Activated CD4-positive, alpha-beta T cell treated with anti-CD3 and anti-CD28 coated beads, Interleukin-2, amount 10 ng/mL, durations not matched to agents 24 days and 14 days (primary cell): ENCODE data around the gene MSTO1. TPM values are rescaled to one million over a fixed set of nuclear protein-coding genes. Genes with fewer than 3 reads are reported as not detected.
"Not testable (repeated sequence)": the region's sequence is repeated elsewhere in the genome, so short reads cannot be mapped to it uniquely, and the experiment has no call there.

Experiments used
- DNase-seq: peaks from one replicate; pipeline ENCODE4 v3.0.0; 2022
- H3K27ac Mint-ChIP-seq: one replicate; pipeline ENCODE4 v1.8.0; 2022; ENCODE audit warnings: mild to moderate bottlenecking, mixed read lengths
- H3K27me3 Mint-ChIP-seq: one replicate; pipeline ENCODE4 v1.8.0; 2022; ENCODE audit warnings: mixed read lengths
- H3K36me3 Mint-ChIP-seq: one replicate; pipeline ENCODE4 v1.8.0; 2022; ENCODE audit warnings: low read depth, mild to moderate bottlenecking, mixed read lengths
- H3K4me1 Mint-ChIP-seq: one replicate; pipeline ENCODE4 v1.8.0; 2021; ENCODE audit warnings: mixed read lengths
- H3K4me3 Mint-ChIP-seq: one replicate; pipeline ENCODE4 v1.8.0; 2022; ENCODE audit warnings: mild to moderate bottlenecking, moderate library complexity, mixed read lengths
- H3K9me3 Mint-ChIP-seq: one replicate; pipeline ENCODE4 v1.8.0; 2021; ENCODE audit warnings: mixed read lengths
- intact Hi-C: fragments of 100-400 bp; cut with micrococcal nuclease; formaldehyde crosslinking; loops from one replicate; pipeline ENCODE4 v1.15.1; 2023
- total RNA-seq: library from RNA; stranded (reverse); gene quantifications from 2 replicates; pipeline ENCODE4 v1.2.3, GENCODE V29; 2022

The MSTO1 gene
- total RNA-seq, 1 donor from 2014 or later = 104 TPM

GRCh38 chr1:155595877-155596474 lies 14.0 kb upstream of the MSTO1 start:
- not testable (repeated sequence) for H3K9me3 Mint-ChIP-seq, H3K27ac Mint-ChIP-seq, H3K36me3 Mint-ChIP-seq, DNase-seq, H3K27me3 Mint-ChIP-seq, H3K4me3 Mint-ChIP-seq
- intact Hi-C loops = loop anchor here (10.0 kb wide), 2 partner anchors 271 to 321 kb away; partner anchors contain the start of genes CLK2, HCN3 and RUSC1
- peaks cover 11% of the 10 kb centered on the region for H3K4me1 Mint-ChIP-seq

- H3K27me3 Mint-ChIP-seq = no peaks in the 10 kb centered on the region
- H3K4me3 Mint-ChIP-seq = no peak overlapping the region
These were observed 13.2 kb upstream of the MSTO1 start for GRCh38 chr1:155596864-155597263.

GRCh38 chr1:155598842-155599331 lies 11.1 kb upstream of the MSTO1 start:
- peak overlapping the region; percentile 76 for H3K27ac Mint-ChIP-seq
- peak overlapping the region; percentile 71 for H3K4me3 Mint-ChIP-seq
- no peaks in the 10 kb centered on the region for H3K9me3 Mint-ChIP-seq
- peaks cover 11% of the 10 kb centered on the region for H3K4me1 Mint-ChIP-seq
- H3K36me3 Mint-ChIP-seq = no peaks in the 10 kb centered on the region
- peak; percentile 67 for DNase-seq
- intact Hi-C loops = loop anchor here (10.0 kb wide), 2 partner anchors 274 to 324 kb away; partner anchors contain the start of genes CLK2, HCN3 and RUSC1
- no peaks in the 10 kb centered on the region for H3K27me3 Mint-ChIP-seq

More at GRCh38 chr1:155596864-155597263, 13.2 kb upstream of the MSTO1 start:
- Mint-ChIP-seq H3K36me3 (no peaks in the 10 kb centered on the region), H3K9me3 (no peaks in the 10 kb centered on the region), H3K4me1 (peaks cover 11% of the 10 kb centered on the region), H3K27ac (no peak overlapping the region)
- intact Hi-C loops = loop anchor here (10.0 kb wide), 2 partner anchors 272 to 322 kb away; partner anchors contain the start of genes CLK2, HCN3 and RUSC1
- no peak for DNase-seq

GRCh38 chr1:155599828-155600572 lies 10.0 kb upstream of the MSTO1 start:
- peaks cover 11% of the 10 kb centered on the region for H3K4me1 Mint-ChIP-seq
- H3K9me3 Mint-ChIP-seq, H3K4me3 Mint-ChIP-seq, H3K27ac Mint-ChIP-seq, H3K27me3 Mint-ChIP-seq, DNase-seq, H3K36me3 Mint-ChIP-seq: not testable (repeated sequence)
- intact Hi-C loops = loop anchor here (10.0 kb wide), 2 partner anchors 275 to 325 kb away; partner anchors contain the start of genes CLK2, HCN3 and RUSC1

- Mint-ChIP-seq H3K27me3 (peaks cover 4% of the 10 kb centered on the region), H3K27ac (no peak overlapping the region), H3K4me1 (peaks cover 3% of the 10 kb centered on the region), H3K36me3 (peaks cover 7% of the 10 kb centered on the region), H3K9me3 (no peaks in the 10 kb centered on the region), H3K4me3 (no peak overlapping the region)
- intact Hi-C loops = no loop called here
- DNase-seq = peak; percentile 63
These were observed 2.3 kb upstream of the MSTO1 start for GRCh38 chr1:155607708-155608107.

- Mint-ChIP-seq H3K27ac (no peak overlapping the region), H3K27me3 (peaks cover 4% of the 10 kb centered on the region), H3K36me3 (peaks cover 13% of the 10 kb centered on the region), H3K4me3 (no peak overlapping the region), H3K9me3 (no peaks in the 10 kb centered on the region), H3K4me1 (peaks cover 3% of the 10 kb centered on the region)
- intact Hi-C loops = no loop called here
- DNase-seq = no peak
These were observed 1.2 kb upstream of the MSTO1 start for GRCh38 chr1:155608888-155609225.

GRCh38 chr1:155610257-155610647 lies 234 bp downstream of the MSTO1 start:
- H3K4me1 Mint-ChIP-seq, H3K9me3 Mint-ChIP-seq, H3K27me3 Mint-ChIP-seq, H3K27ac Mint-ChIP-seq, DNase-seq: not testable (repeated sequence)
- Mint-ChIP-seq H3K36me3 (peaks cover 18% of the 10 kb centered on the region), H3K4me3 (peak overlapping the region; percentile 97)
- intact Hi-C loops = loop anchor here (1.0 kb wide), 1 partner anchor 286 kb away; no protein-coding TSS in a partner anchor

- H3K4me3 Mint-ChIP-seq, DNase-seq, H3K4me1 Mint-ChIP-seq, H3K27ac Mint-ChIP-seq, intact Hi-C loops, H3K27me3 Mint-ChIP-seq, H3K9me3 Mint-ChIP-seq: not testable (repeated sequence)
- H3K36me3 Mint-ChIP-seq = peaks cover 20% of the 10 kb centered on the region
These were observed 3.2 kb downstream of the MSTO1 start for GRCh38 chr1:155613226-155613625.

- no peaks in the 10 kb centered on the region for H3K9me3 Mint-ChIP-seq
- no peak overlapping the region for H3K27ac Mint-ChIP-seq
- peaks cover 1% of the 10 kb centered on the region for H3K36me3 Mint-ChIP-seq
- H3K4me1 Mint-ChIP-seq = peaks cover 3% of the 10 kb centered on the region
- H3K4me3 Mint-ChIP-seq = no peak overlapping the region
- DNase-seq = no peak
- H3K27me3 Mint-ChIP-seq = no peaks in the 10 kb centered on the region
- intact Hi-C loops = no loop called here
These were observed 12.2 kb downstream of the MSTO1 start for GRCh38 chr1:155622191-155622590.

- Mint-ChIP-seq H3K4me3 (no peak overlapping the region), H3K36me3 (peaks cover 1% of the 10 kb centered on the region), H3K27me3 (no peaks in the 10 kb centered on the region), H3K27ac (no peak overlapping the region), H3K9me3 (no peaks in the 10 kb centered on the region), H3K4me1 (peaks cover 3% of the 10 kb centered on the region)
- intact Hi-C loops = no loop called here
- no peak for DNase-seq
These were observed 13.3 kb downstream of the MSTO1 start for GRCh38 chr1:155623357-155623756.

GRCh38 chr1:155626428-155626827 lies 16.4 kb downstream of the MSTO1 start:
- H3K4me1 Mint-ChIP-seq, H3K36me3 Mint-ChIP-seq, DNase-seq, H3K27me3 Mint-ChIP-seq, H3K27ac Mint-ChIP-seq, H3K9me3 Mint-ChIP-seq, H3K4me3 Mint-ChIP-seq, intact Hi-C loops: not testable (repeated sequence)

GRCh38 chr1:155636397-155637153 lies 26.6 kb downstream of the MSTO1 start:
- Mint-ChIP-seq H3K27me3 (no peaks in the 10 kb centered on the region), H3K4me1 (peaks cover 16% of the 10 kb centered on the region), H3K36me3 (no peaks in the 10 kb centered on the region), H3K4me3 (peak overlapping the region; percentile 92), H3K9me3 (no peaks in the 10 kb centered on the region), H3K27ac (peak overlapping the region; percentile 88)
- no peak for DNase-seq
- intact Hi-C loops = no loop called here

GRCh38 chr1:155640367-155640766 lies 30.3 kb downstream of the MSTO1 start:
- no peaks in the 10 kb centered on the region for H3K36me3 Mint-ChIP-seq
- intact Hi-C loops = no loop called here
- H3K4me3 Mint-ChIP-seq = no peak overlapping the region
- DNase-seq = no peak
- no peak overlapping the region for H3K27ac Mint-ChIP-seq
- H3K4me1 Mint-ChIP-seq = peaks cover 16% of the 10 kb centered on the region
- no peaks in the 10 kb centered on the region for H3K27me3 Mint-ChIP-seq
- peaks cover 4% of the 10 kb centered on the region for H3K9me3 Mint-ChIP-seq
